Adrenal gland (tissue), 12 donors: ENCODE data around the gene OTOP3. TPM values are rescaled to one million over a fixed set of nuclear protein-coding genes. Genes with fewer than 3 reads are reported as not detected.

Experiments
- DNase-seq, 7 donors: peaks; one replicate each; pipeline ENCODE4 v3.0.0-alpha.2; 2019 to 2020
- H3K27ac ChIP-seq, 5 donors: fragments of 200-600 bp; sonication (generic) in 4 of 5; 1 replicate in 3 of 5; 2 replicates in 2 of 5; pipeline versions ENCODE4 v1.5.1 to v1.8.0; 2016 to 2020; ENCODE audit warnings: mild to moderate bottlenecking in 1 of 5
- H3K27me3 ChIP-seq: fragments of 200-600 bp; 2 replicates; pipeline ENCODE4 v1.8.0; 2021
- H3K36me3 ChIP-seq, 2 donors: fragments of 200-600 bp; replicated peaks in 1 of 2; 1 replicate in 1 of 2; 2 replicates in 1 of 2; pipeline versions ENCODE4 v1.5.1 to v1.8.0; 2018 to 2022
- H3K4me1 ChIP-seq, 2 donors: fragments of 200-600 bp; replicated peaks in 1 of 2; 1 replicate in 1 of 2; 2 replicates in 1 of 2; pipeline versions ENCODE4 v1.5.1 to v1.8.0; 2018 to 2021
- H3K4me3 ChIP-seq, 4 donors: fragments of 200-600 bp; sonication (generic) in 3 of 4; one replicate each; pipeline ENCODE4 v1.5.1; 2016 to 2018
- H3K9me3 ChIP-seq, 3 donors: fragments of 200-600 bp; sonication (generic) in 1 of 3; replicated peaks in 1 of 3; 1 replicate in 2 of 3; 2 replicates in 1 of 3; pipeline versions ENCODE4 v1.5.1 to v1.8.0; 2016 to 2021
- CTCF ChIP-seq, 6 experiments: fragments of 450-650 bp in 4 of 6; fragments of 200-600 bp in 2 of 6; sonication (generic) in 1 of 6; IDR thresholded peaks; 1 replicate in 5 of 6; 2 replicates in 1 of 6; pipeline versions ENCODE4 v1.5.1 to v1.8.0; 2016 to 2021; ENCODE audit warnings: antibody characterized with exemption in 6 of 6, mild to moderate bottlenecking in 2 of 6, moderate library complexity in 1 of 6
- POLR2A ChIP-seq, 2 donors: fragments of 450-650 bp; IDR thresholded peaks; one replicate each; pipeline ENCODE4 v1.6.1; 2017; ENCODE audit warnings: antibody characterized with exemption in 2 of 2, mild to moderate bottlenecking in 2 of 2, moderate library complexity in 1 of 2
- WGBS, 4 donors: extraction: QIAGEN DNeasy Blood & Tissue Kit in 2 of 4; methylation state at CpG; one replicate each; pipeline versions ENCODE4 v1.1.5 to v1.1.7; 2013 to 2017; 5-methylcytosine and 5-hydroxymethylcytosine counted together
- intact Hi-C, 2 donors: fragments of 100-400 bp; cut with DNase I; formaldehyde crosslinking; loops; one replicate each; pipeline versions ENCODE4 v1.14.1 to v1.15.0; 2022 to 2023
- polyA plus RNA-seq, 3 donors: library from polyadenylated mRNA; stranded (reverse); fragments of 200-250 nt in 2 of 3; fragments of 350-450 nt in 1 of 3; fragmentation: Illumina TruSeq in 1 of 3; extraction: RNeasy Lipid Tissue Mini Kit (QIAGEN cat#74804) in 1 of 3; gene quantifications; one replicate each; pipeline ENCODE4 v1.2.3, GENCODE V29; 2013 to 2014
- total RNA-seq, 9 donors: library from RNA; depleted of rRNA in 4 of 9; stranded (reverse); fragments of >200 nt in 4 of 9; fragments of 120-200 nt in 1 of 9; fragmentation: NEBNext Ultra II Directional in 1 of 9; extraction: Animal tissue kit (Norgen Biotek cat#: 25700) in 1 of 9; gene quantifications; one replicate each; pipeline versions ENCODE4 v1.1.0 to v1.2.4, GENCODE V29; 2013 to 2023
- donor health status: healthy with polysubstance abuse.
- donor health status: Bipolar disorder and iron deficiency.
- donor health status: DM: yes; HTN: yes; CAD: no.
- donor health status: DM: no; HTN: no; CAD: no.
- donor health status: DM: no; HTN: no; CAD: no.
- donor health status: DM: yes; HTN: yes; CAD: no.

Gene OTOP3
- total and polyA plus RNA-seq, 12 donors = not detected

GRCh38 chr17:74946641-74947040 lies 10.9 kb downstream of the OTOP3 start:
- WGBS, 4 donors = 80 to 91% (median 87%) methylated on average over 11 to 14 of the region's 14 CpGs; no CpG with 5 or more reads in 1 of the 4 donors
- Histone ChIP-seq H3K4me3 (no peak overlapping the region), H3K36me3 (no peaks in the 10 kb centered on the region), H3K27me3 (peaks cover 10% of the 10 kb centered on the region), H3K27ac (no peak overlapping the region), H3K9me3 (no peaks in the 10 kb centered on the region), H3K4me1 (no peaks in the 10 kb centered on the region)
- no peak for DNase-seq
- no peak for TF ChIP-seq CTCF (IDR thresholded peaks at IDR 0.05)
- no peak for TF ChIP-seq POLR2A (IDR thresholded peaks at IDR 0.05)
- intact Hi-C loops = no loop called here

GRCh38 chr17:74947041-74947754 lies 11.5 kb downstream of the OTOP3 start:
- Histone ChIP-seq H3K27ac (no peak overlapping the region), H3K36me3 (no peaks in the 10 kb centered on the region), H3K9me3 (no peaks in the 10 kb centered on the region), H3K27me3 (peaks cover 6% of the 10 kb centered on the region), H3K4me1 (no peaks in the 10 kb centered on the region), H3K4me3 (no peak overlapping the region)
- DNase-seq = no peak
- intact Hi-C loops = no loop called here
- TF ChIP-seq CTCF (IDR thresholded peaks at IDR 0.05) (no peak), POLR2A (IDR thresholded peaks at IDR 0.05) (no peak)
- 86 to 93% (median 89%) methylated on average over 6 to 17 of the region's 17 CpGs for WGBS, 4 donors

GRCh38 chr17:74949455-74950115 lies 13.9 kb downstream of the OTOP3 start:
- Histone ChIP-seq H3K4me3 (no peak overlapping the region), H3K27ac (no peak overlapping the region), H3K27me3 (no peaks in the 10 kb centered on the region), H3K4me1 (no peaks in the 10 kb centered on the region), H3K36me3 (no peaks in the 10 kb centered on the region), H3K9me3 (no peaks in the 10 kb centered on the region)
- TF ChIP-seq POLR2A (IDR thresholded peaks at IDR 0.05) = no peak
- no peak for TF ChIP-seq CTCF (IDR thresholded peaks at IDR 0.05)
- intact Hi-C loops = loop anchor here in 1 of 2 donors (10.0 kb wide), 1 partner anchor 155 kb away; no protein-coding TSS in a partner anchor
- WGBS, 4 donors = 20 to 74% (median 68%) methylated on average over 1 to 12 of the region's 12 CpGs
- DNase-seq = no peak

GRCh38 chr17:74950207-74950606 lies 14.5 kb downstream of the OTOP3 start:
- intact Hi-C loops = loop anchor here in 1 of 2 donors (10.0 kb wide), 1 partner anchor 155 kb away; no protein-coding TSS in a partner anchor
- Histone ChIP-seq H3K27me3 (no peaks in the 10 kb centered on the region), H3K36me3 (no peaks in the 10 kb centered on the region), H3K4me3 (no peak overlapping the region), H3K9me3 (no peaks in the 10 kb centered on the region), H3K27ac (no peak overlapping the region), H3K4me1 (no peaks in the 10 kb centered on the region)
- DNase-seq = no peak
- TF ChIP-seq POLR2A (IDR thresholded peaks at IDR 0.05) (no peak), CTCF (IDR thresholded peaks at IDR 0.05) (no peak)
- 76 to 78% (median 77%) methylated on average over 5 to 8 of the region's 8 CpGs; no CpG with 5 or more reads in 1 of the 4 donors for WGBS, 4 donors
